HG02678 (cell line): ENCODE results near the gene AQP7.
"Not testable (repeated sequence)": the region's sequence is repeated elsewhere in the genome, so short reads cannot be mapped to it uniquely, and the experiment has no call there.

ENCODE experiments used
- ATAC-seq: cut with Tn5 transposase; IDR thresholded peaks from one replicate; pipeline ENCODE4 v1.9.1; 2021; ENCODE audit warnings: mild to moderate bottlenecking, moderate library complexity; ENCODE audit not compliant: unreplicated experiment

AQP7 gene

GRCh38 chr9:33399047-33399446 is 3.3 kb downstream of the AQP7 start:
- not testable (repeated sequence) for ATAC-seq

GRCh38 chr9:33397801-33398200 is 4.6 kb downstream of the AQP7 start:
- ATAC-seq: not testable (repeated sequence)

- not testable (repeated sequence) for ATAC-seq
These were observed 7.0 kb downstream of the AQP7 start for GRCh38 chr9:33395159-33395879.

- not testable (repeated sequence) for ATAC-seq
These were observed 8.4 kb downstream of the AQP7 start for GRCh38 chr9:33393986-33394385.

GRCh38 chr9:33393581-33393980 is 8.8 kb downstream of the AQP7 start:
- no peak for ATAC-seq

- ATAC-seq: not testable (repeated sequence)
These were observed 9.8 kb downstream of the AQP7 start for GRCh38 chr9:33392591-33393021.

GRCh38 chr9:33391111-33391771 is 11.1 kb downstream of the AQP7 start:
- ATAC-seq: not testable (repeated sequence)

GRCh38 chr9:33388110-33388994 is 14.0 kb downstream of the AQP7 start:
- ATAC-seq: no peak

- not testable (repeated sequence) for ATAC-seq
These were observed 15.4 kb downstream of the AQP7 start for GRCh38 chr9:33386998-33387397.

- ATAC-seq: not testable (repeated sequence)
These were observed 15.7 kb downstream of the AQP7 start for GRCh38 chr9:33386641-33386996.

GRCh38 chr9:33385979-33386640 is 16.3 kb downstream of the AQP7 start:
- ATAC-seq: not testable (repeated sequence)

- ATAC-seq: not testable (repeated sequence)
These were observed 16.8 kb downstream of the AQP7 start for GRCh38 chr9:33385536-33385935.

GRCh38 chr9:33383396-33383795 is 19.0 kb downstream of the AQP7 start:
- not testable (repeated sequence) for ATAC-seq

GRCh38 chr9:33382397-33382796 is 20.0 kb downstream of the AQP7 start:
- ATAC-seq: not testable (repeated sequence)

GRCh38 chr9:33381231-33381791 is 21.1 kb downstream of the AQP7 start:
- ATAC-seq: no peak

- no peak for ATAC-seq
These were observed 21.8 kb downstream of the AQP7 start for GRCh38 chr9:33380390-33381094.

GRCh38 chr9:33379666-33380389 is 22.5 kb downstream of the AQP7 start:
- ATAC-seq: no peak

GRCh38 chr9:33378121-33378795 is 24.1 kb downstream of the AQP7 start:
- ATAC-seq: no peak
